ENCODE data around the gene RNF144B. TPM values are rescaled to one million over a fixed set of nuclear protein-coding genes. Genes with fewer than 3 reads are reported as not detected.

The RNF144B gene
- total RNA-seq, 4 donors from 2014 or later, result 1.4 to 14.9 (median 2.4) TPM

DNA sequence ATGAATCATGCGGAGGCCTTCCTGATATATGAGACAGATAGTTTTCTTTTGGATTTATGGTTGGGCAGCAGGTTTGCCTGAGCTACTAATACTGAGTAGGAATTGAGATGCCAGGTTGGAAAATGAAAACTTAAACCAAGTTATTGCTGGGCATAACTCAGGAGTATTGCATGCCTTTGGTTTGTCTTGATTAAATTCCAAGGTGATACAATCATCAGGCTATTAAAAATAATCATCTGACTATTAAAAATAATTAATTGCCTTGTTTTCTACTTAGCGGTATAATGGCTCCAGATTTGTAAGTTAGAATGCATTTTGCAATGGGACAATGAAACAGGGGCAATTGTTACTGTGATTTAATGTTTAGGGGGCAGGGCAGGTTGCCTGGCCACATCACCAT, 15.5 kb upstream of the RNF144B start:
- Histone ChIP-seq H3K9me3 (no peaks in the 10 kb centered on the region), H3K27ac (no peak overlapping the region), H3K27me3 (no peaks in the 10 kb centered on the region), H3K4me1 (no peaks in the 10 kb centered on the region), H3K36me3 (no peaks in the 10 kb centered on the region), H3K4me3 (no peak overlapping the region)
- no peak for DNase-seq
- TF ChIP-seq, protein P1, sequence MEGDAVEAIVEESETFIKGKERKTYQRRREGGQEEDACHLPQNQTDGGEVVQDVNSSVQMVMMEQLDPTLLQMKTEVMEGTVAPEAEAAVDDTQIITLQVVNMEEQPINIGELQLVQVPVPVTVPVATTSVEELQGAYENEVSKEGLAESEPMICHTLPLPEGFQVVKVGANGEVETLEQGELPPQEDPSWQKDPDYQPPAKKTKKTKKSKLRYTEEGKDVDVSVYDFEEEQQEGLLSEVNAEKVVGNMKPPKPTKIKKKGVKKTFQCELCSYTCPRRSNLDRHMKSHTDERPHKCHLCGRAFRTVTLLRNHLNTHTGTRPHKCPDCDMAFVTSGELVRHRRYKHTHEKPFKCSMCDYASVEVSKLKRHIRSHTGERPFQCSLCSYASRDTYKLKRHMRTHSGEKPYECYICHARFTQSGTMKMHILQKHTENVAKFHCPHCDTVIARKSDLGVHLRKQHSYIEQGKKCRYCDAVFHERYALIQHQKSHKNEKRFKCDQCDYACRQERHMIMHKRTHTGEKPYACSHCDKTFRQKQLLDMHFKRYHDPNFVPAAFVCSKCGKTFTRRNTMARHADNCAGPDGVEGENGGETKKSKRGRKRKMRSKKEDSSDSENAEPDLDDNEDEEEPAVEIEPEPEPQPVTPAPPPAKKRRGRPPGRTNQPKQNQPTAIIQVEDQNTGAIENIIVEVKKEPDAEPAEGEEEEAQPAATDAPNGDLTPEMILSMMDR (IDR thresholded peaks at IDR 0.05), result no peak
- no peak for TF ChIP-seq POLR2A (IDR thresholded peaks at IDR 0.05)

DNA sequence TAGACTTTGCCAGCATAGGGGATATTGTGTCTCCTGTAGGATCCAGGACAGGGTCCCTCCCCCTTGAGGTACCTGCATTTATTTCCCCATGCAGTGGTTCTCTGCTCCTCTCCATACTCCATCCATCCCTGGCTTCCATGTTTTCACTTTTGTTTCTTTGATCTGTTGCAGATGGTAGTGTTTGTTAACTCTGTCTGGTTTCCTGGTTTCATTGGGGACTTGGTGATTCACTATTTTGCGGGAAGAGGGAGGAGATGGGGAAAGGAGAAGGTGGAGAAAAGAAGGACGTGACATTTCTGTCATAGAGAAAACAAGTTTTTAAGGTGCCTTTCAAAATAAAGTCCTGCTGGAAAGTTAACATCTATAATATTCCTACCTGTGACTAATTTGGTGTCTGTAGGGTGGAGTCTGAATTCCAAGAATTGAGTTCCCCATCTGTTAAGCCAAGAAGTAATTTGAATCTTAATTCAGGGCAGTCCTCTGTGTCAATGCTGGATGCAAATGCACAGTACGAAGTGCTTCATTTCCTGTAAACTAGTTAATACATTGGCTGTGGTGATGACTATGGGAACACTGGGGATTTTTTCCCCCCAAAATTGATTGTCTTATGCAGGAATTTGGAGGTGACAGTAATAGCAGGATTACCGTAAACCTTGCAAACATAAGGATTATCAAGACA, 6.9 kb upstream of the RNF144B start:
- no peak for DNase-seq
- TF ChIP-seq, protein P1 (IDR thresholded peaks at IDR 0.05), result no peak
- no peak for TF ChIP-seq POLR2A (IDR thresholded peaks at IDR 0.05)
- Histone ChIP-seq H3K4me3 (no peak overlapping the region), H3K4me1 (no peaks in the 10 kb centered on the region), H3K9me3 (no peaks in the 10 kb centered on the region), H3K27me3 (no peaks in the 10 kb centered on the region), H3K27ac (no peak overlapping the region), H3K36me3 (no peaks in the 10 kb centered on the region)

DNA sequence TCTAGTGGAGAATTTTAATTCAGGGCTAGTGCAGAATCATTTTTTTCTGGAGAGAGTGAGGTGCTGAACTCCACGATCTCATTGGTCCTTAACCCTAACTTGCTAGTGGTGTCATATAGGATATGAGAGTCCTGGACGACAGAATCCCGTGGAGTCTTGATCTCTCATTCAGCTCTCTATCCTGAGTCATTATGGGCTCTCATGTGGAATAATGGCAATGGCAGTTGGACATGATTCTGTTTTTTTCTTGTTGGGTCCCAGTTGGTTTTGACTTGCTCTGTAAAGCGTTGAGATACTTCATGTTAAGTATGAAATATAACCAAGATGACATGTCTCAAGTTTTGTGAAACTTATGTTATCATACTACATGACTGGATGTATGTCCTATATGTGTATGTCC, 6.3 kb upstream of the RNF144B start:
- no peak for TF ChIP-seq POLR2A (IDR thresholded peaks at IDR 0.05)
- TF ChIP-seq, protein P1 (IDR thresholded peaks at IDR 0.05), result no peak
- Histone ChIP-seq H3K27ac (no peak overlapping the region), H3K36me3 (no peaks in the 10 kb centered on the region), H3K4me3 (no peak overlapping the region), H3K27me3 (no peaks in the 10 kb centered on the region), H3K4me1 (no peaks in the 10 kb centered on the region), H3K9me3 (no peaks in the 10 kb centered on the region)
- DNase-seq, result no peak

DNA sequence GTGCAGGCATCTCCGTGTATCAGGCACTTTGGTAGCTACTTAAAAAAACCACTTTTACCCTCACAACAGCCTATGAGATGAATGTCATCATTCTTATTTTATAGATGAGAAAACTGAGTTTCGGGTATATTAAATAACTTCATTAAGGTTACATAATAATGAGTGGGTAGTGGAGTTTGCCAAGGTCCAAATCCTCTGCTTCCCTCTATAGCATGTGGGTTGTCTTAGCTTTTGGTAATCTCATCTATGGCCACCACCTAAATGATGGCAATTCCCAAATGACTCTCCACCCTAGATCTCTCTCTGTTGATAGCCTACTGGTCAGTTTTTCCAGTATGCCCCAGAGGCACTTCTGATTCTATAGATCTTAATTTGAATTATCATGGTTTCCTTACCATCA, 3.7 kb upstream of the RNF144B start:
- no peak overlapping the region for H3K4me3 ChIP-seq
- H3K36me3 ChIP-seq, result no peaks in the 10 kb centered on the region
- no peaks in the 10 kb centered on the region for H3K27me3 ChIP-seq
- H3K4me1 ChIP-seq, result peaks cover 0 to 8% (median 0%) of the 10 kb centered on the region in 4 donors
- no peak for DNase-seq
- no peak overlapping the region for H3K27ac ChIP-seq
- TF ChIP-seq, protein P1 (IDR thresholded peaks at IDR 0.05), result no peak
- TF ChIP-seq POLR2A (IDR thresholded peaks at IDR 0.05), result no peak
- H3K9me3 ChIP-seq, result no peaks in the 10 kb centered on the region

DNA sequence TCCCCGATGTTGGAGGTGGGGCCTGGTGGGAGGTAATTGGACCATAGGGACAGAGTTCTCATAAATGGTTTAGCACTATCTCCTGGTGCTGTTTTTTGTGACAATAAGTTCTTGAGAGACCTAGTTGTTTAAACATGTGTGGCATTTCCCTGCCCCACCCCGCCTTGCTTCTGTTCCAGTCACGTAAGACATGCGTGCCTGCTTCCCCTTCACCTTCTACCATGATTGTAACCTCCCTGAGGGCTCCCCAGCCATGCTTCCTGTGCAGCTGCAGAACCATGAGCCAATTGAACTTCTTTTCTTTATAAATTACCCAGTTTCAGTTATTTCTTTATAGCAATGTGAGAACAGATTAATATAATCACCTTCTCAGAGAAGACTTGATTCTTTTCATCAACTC, 2.5 kb upstream of the RNF144B start:
- H3K36me3 ChIP-seq, result no peaks in the 10 kb centered on the region
- no peak overlapping the region for H3K27ac ChIP-seq
- no peak for DNase-seq
- no peak for TF ChIP-seq POLR2A (IDR thresholded peaks at IDR 0.05)
- TF ChIP-seq, protein P1 (IDR thresholded peaks at IDR 0.05), result no peak
- H3K4me1 ChIP-seq, result peaks cover 0 to 10% (median 0%) of the 10 kb centered on the region in 4 donors
- no peak overlapping the region for H3K4me3 ChIP-seq
- no peaks in the 10 kb centered on the region for H3K9me3 ChIP-seq
- H3K27me3 ChIP-seq, result no peaks in the 10 kb centered on the region
